Endothelial cell of umbilical vein (primary cell): ENCODE results near the gene VAV3. TPM values are rescaled to one million over a fixed set of nuclear protein-coding genes. Genes with fewer than 3 reads are reported as not detected.

ENCODE experiments used
- BruUV-seq: library from RNA; stranded (reverse); fragments of 400-500 nt; replicated peaks from 2 replicates; lab custom pipeline; 2021; lab: Mats Ljungman, UMichigan
- CTCF ChIA-PET: fragments of 300-600, 350-600 bp; sonication (Branson Sonifier 250); formaldehyde crosslinking; loops from one replicate; lab custom pipeline; 2021; ENCODE audit warnings: antibody characterized with exemption, inconsistent platforms; lab: Charles Lee
- POLR2A ChIA-PET: fragments of 300-600, 350-600 bp; sonication (Branson Sonifier 250); formaldehyde crosslinking; loops from one replicate; lab custom pipeline; 2021; ENCODE audit warnings: antibody characterized with exemption, inconsistent platforms; lab: Charles Lee
- DNase-seq: peaks from one replicate; pipeline ENCODE4 v3.0.0-alpha.2; 2011; ENCODE audit warnings: low read depth, low spot score
- FAIRE-seq: peaks from 2 replicates; lab custom pipeline; 2011; peaks lifted over from hg19 to GRCh38; lab: Jason Lieb, UNC
- H2AFZ ChIP-seq: 2 replicates; pipeline ENCODE4 v1.6.0; 2012; ENCODE audit warnings: low read depth, low read length, control low read depth, inconsistent platforms
- H3K27ac ChIP-seq: 2 replicates; pipeline ENCODE4 v1.5.1; 2011; ENCODE audit warnings: low read depth, mild to moderate bottlenecking, control low read depth, low read length, moderate library complexity; ENCODE audit not compliant: insufficient read depth
- H3K27me3 ChIP-seq, 2 experiments: 2 replicates each; pipeline versions ENCODE4 v1.6.0 to v1.6.1; 2011; ENCODE audit warnings: low read length in 2 of 2, mixed read lengths in 1 of 2; ENCODE audit not compliant: control insufficient read depth in 2 of 2, insufficient read depth in 2 of 2
- H3K36me3 ChIP-seq, 2 experiments: 2 replicates in 1 of 2; 3 replicates in 1 of 2; pipeline ENCODE4 v1.5.1; 2011; ENCODE audit warnings: low read length in 2 of 2, mild to moderate bottlenecking in 1 of 2, moderate library complexity in 1 of 2; ENCODE audit not compliant: control insufficient read depth in 2 of 2, insufficient read depth in 2 of 2; ENCODE audit errors: extremely low read depth in 1 of 2
- H3K4me1 ChIP-seq: 3 replicates; pipeline ENCODE4 v1.5.1; 2011; ENCODE audit warnings: mild to moderate bottlenecking, low read length; ENCODE audit not compliant: control insufficient read depth, insufficient read depth; ENCODE audit errors: extremely low read depth
- H3K4me2 ChIP-seq: 2 replicates; pipeline ENCODE4 v1.6.1; 2011; ENCODE audit warnings: low read length, control low read depth, mixed read lengths; ENCODE audit not compliant: insufficient read depth
- H3K4me3 ChIP-seq, 3 experiments: fragments of 200-600 bp in 1 of 3; sonication (generic), shearing (Covaris generic) in 1 of 3; replicated peaks in 1 of 3; 2 replicates each; pipeline ENCODE4 v1.5.1; 2011 to 2016; ENCODE audit warnings: control low read depth in 3 of 3, low read length in 3 of 3, mild to moderate bottlenecking in 2 of 3, inconsistent platforms in 1 of 3, low read depth in 1 of 3, moderate library complexity in 1 of 3; ENCODE audit not compliant: insufficient read depth in 1 of 3
- H3K79me2 ChIP-seq: 2 replicates; pipeline ENCODE4 v1.6.0; 2012; ENCODE audit warnings: low read length, inconsistent platforms; ENCODE audit not compliant: control insufficient read depth, insufficient read depth
- H3K9ac ChIP-seq: replicated peaks from 2 replicates; pipeline ENCODE3; 2011; ENCODE audit warnings: low read length, control low read depth; ENCODE audit not compliant: insufficient read depth; ENCODE audit errors: extremely low read depth
- H3K9me1 ChIP-seq: replicated peaks from 3 replicates; pipeline ENCODE4 v1.6.0; 2011; ENCODE audit warnings: mild to moderate bottlenecking, low read length; ENCODE audit not compliant: control insufficient read depth, insufficient read depth; ENCODE audit errors: extremely low read depth
- H3K9me3 ChIP-seq: replicated peaks from 2 replicates; pipeline ENCODE4 v1.5.1; 2012; ENCODE audit warnings: low read length, inconsistent platforms; ENCODE audit not compliant: control insufficient read depth, insufficient read depth
- H4K20me1 ChIP-seq: replicated peaks from 2 replicates; pipeline ENCODE3; 2011; ENCODE audit warnings: mild to moderate bottlenecking, low read length; ENCODE audit not compliant: control insufficient read depth, insufficient read depth; ENCODE audit errors: extremely low read depth
- CTCF ChIP-seq, 2 donors: IDR thresholded peaks; 1 replicate in 1 of 2; 2 replicates in 1 of 2; pipeline ENCODE4 v1.5.1; 2011; ENCODE audit warnings: low read length in 2 of 2, mild to moderate bottlenecking in 2 of 2, moderate library complexity in 2 of 2, control low read depth in 1 of 2, inconsistent platforms in 1 of 2, low read depth in 1 of 2; ENCODE audit not compliant: insufficient read depth in 1 of 2; ENCODE audit errors: extremely low read depth in 1 of 2
- EZH2 ChIP-seq: IDR thresholded peaks from 2 replicates; pipeline ENCODE4 v1.6.1; 2012; ENCODE audit warnings: borderline replicate concordance, low read depth, mild to moderate bottlenecking, moderate library complexity, low read length, inconsistent platforms; ENCODE audit not compliant: severe bottlenecking
- FOS ChIP-seq: IDR thresholded peaks from 2 replicates; pipeline ENCODE4 v1.6.1; 2011; ENCODE audit warnings: mild to moderate bottlenecking, low read length, moderate library complexity, borderline replicate concordance; ENCODE audit not compliant: insufficient read depth
- GATA2 ChIP-seq: IDR thresholded peaks from 2 replicates; pipeline ENCODE4 v1.7.0; 2011; ENCODE audit warnings: low read depth, mild to moderate bottlenecking, moderate library complexity, mixed read lengths, low read length; ENCODE audit not compliant: insufficient read length, insufficient read depth
- JUN ChIP-seq: IDR thresholded peaks from 2 replicates; pipeline ENCODE4 v1.6.1; 2011; ENCODE audit warnings: borderline replicate concordance, low read depth; ENCODE audit not compliant: insufficient read length, insufficient read depth
- MAX ChIP-seq: IDR thresholded peaks from 2 replicates; pipeline ENCODE4 v1.6.1; 2011; ENCODE audit not compliant: insufficient read depth, insufficient read length
- MYC ChIP-seq: IDR thresholded peaks from one replicate; pipeline ENCODE4 v1.6.1; 2011; ENCODE audit warnings: mild to moderate bottlenecking, low read depth, low read length
- POLR2A ChIP-seq: IDR thresholded peaks from 2 replicates; pipeline ENCODE4 v1.6.1; 2012; ENCODE audit warnings: low read depth, mild to moderate bottlenecking, control low read depth, low read length
- POLR2AphosphoS5 ChIP-seq: IDR thresholded peaks from 2 replicates; pipeline ENCODE4 v1.6.1; 2012; ENCODE audit warnings: low read depth, mild to moderate bottlenecking, control low read depth, low read length, moderate library complexity; ENCODE audit not compliant: insufficient read depth
- dilution Hi-C: fragments of 300-500 bp; cut with MboI; formaldehyde crosslinking; loops from one replicate; pipeline ENCODE4 v1.15.0; 2019; ENCODE audit warnings: low sequenced_read_pairs; ENCODE audit not compliant: extremely low pct_ligation_motif_present
- intact Hi-C: fragments of 100-400 bp; cut with micrococcal nuclease; formaldehyde crosslinking; loops from one replicate; pipeline ENCODE4 v1.10.0; 2022
- polyA plus RNA-seq, 4 experiments: library from polyadenylated mRNA; depleted of rRNA in 3 of 4; stranded (reverse) in 3 of 4; unstranded in 1 of 4; fragments of >200 nt; gene quantifications; 2 replicates each; pipeline versions ENCODE4 v1.2.1 to v1.2.3, GENCODE V29; 2011 to 2012; ENCODE audit warnings: missing spikeins in 1 of 4
- total RNA-seq: library from RNA; stranded (reverse); gene quantifications from 2 replicates; pipeline ENCODE4 v1.2.3, GENCODE V29; 2021

The VAV3 gene
- total and polyA plus RNA-seq, 2 donors (not counting 3 experiments of a cell fraction or from before 2014, with no cell fraction given), result 0.18 to 1.5 TPM

GRCh38 chr1:107590900-107591622 lies 373.9 kb downstream of the VAV3 start:
- Histone ChIP-seq H3K79me2 (no peaks in the 10 kb centered on the region), H3K9me3 (no peaks in the 10 kb centered on the region), H3K4me3 (no peak overlapping the region), H3K4me1 (no peaks in the 10 kb centered on the region), H2AFZ (no peak overlapping the region), H3K27ac (no peak overlapping the region), H3K4me2 (no peak overlapping the region), H3K36me3 (no peaks in the 10 kb centered on the region), H3K27me3 (no peaks in the 10 kb centered on the region), H3K9ac (no peak overlapping the region), H3K9me1 (no peaks in the 10 kb centered on the region), H4K20me1 (no peaks in the 10 kb centered on the region)
- ChIA-PET CTCF (no interaction called here), POLR2A (no interaction called here)
- intact Hi-C loops, result no loop called here
- dilution Hi-C loops, result no loop called here
- FAIRE-seq, result no peak
- no TSS peak for BruUV-seq
- TF ChIP-seq MAX, result no peak
- TF ChIP-seq CTCF (IDR thresholded peaks at IDR 0.05; ENCODE audit: extremely low read depth in 1 of 2, insufficient read depth in 1 of 2, low read depth in 1 of 2, low read length in 2 of 2), result no peak
- TF ChIP-seq EZH2, result no peak
- TF ChIP-seq FOS, result no peak
- TF ChIP-seq GATA2, result no peak
- no peak for TF ChIP-seq POLR2A
- TF ChIP-seq JUN, result no peak
- TF ChIP-seq MYC, result no peak
- TF ChIP-seq POLR2AphosphoS5, result no peak
- no peak for DNase-seq
